Neural cell (in vitro differentiated cells): ENCODE measurements around the gene CRYGC. TPM values are rescaled to one million over a fixed set of nuclear protein-coding genes. Genes with fewer than 3 reads are reported as not detected.
A peak's percentile ranks its signal among the peaks of the same experiment; 100 is the strongest.

Source experiments
- H2AFZ ChIP-seq: fragments of 200-600, 300-800 bp; sonication (generic), shearing (Covaris generic); 2 replicates; pipeline ENCODE4 v1.6.0; 2014; ENCODE audit warnings: low read depth, mild to moderate bottlenecking, antibody characterized with exemption, low read length, moderate library complexity
- H3F3A ChIP-seq: fragments of 200-600 bp; shearing (Covaris generic); 2 replicates; pipeline ENCODE4 v1.6.1; 2016; ENCODE audit warnings: mild to moderate bottlenecking, moderate library complexity, mixed read lengths, antibody characterized with exemption, low read length; ENCODE audit not compliant: insufficient read depth, poor library complexity, severe bottlenecking
- H3K27ac ChIP-seq: fragments of 200-600, 300-800 bp; sonication (generic), shearing (Covaris generic); 2 replicates; pipeline ENCODE4 v1.5.1; 2014; ENCODE audit warnings: mild to moderate bottlenecking, low read length, moderate library complexity
- H3K27me3 ChIP-seq: fragments of 300-800, 200-600 bp; sonication (generic), shearing (Covaris generic); 2 replicates; pipeline ENCODE4 v1.6.0; 2014; ENCODE audit warnings: mild to moderate bottlenecking, low read depth, low read length, moderate library complexity; ENCODE audit not compliant: insufficient read depth
- H3K36me3 ChIP-seq: fragments of 300-800, 200-600 bp; sonication (generic), shearing (Covaris generic); 2 replicates; pipeline ENCODE4 v1.5.1; 2014; ENCODE audit warnings: mild to moderate bottlenecking, antibody characterized with exemption, low read length, moderate library complexity; ENCODE audit not compliant: insufficient read depth
- H3K4me2 ChIP-seq: fragments of 300-800, 200-600 bp; sonication (generic), shearing (Covaris generic); 2 replicates; pipeline ENCODE4 v1.6.0; 2014; ENCODE audit warnings: mild to moderate bottlenecking, low read length
- H3K4me3 ChIP-seq: fragments of 300-800, 200-600 bp; sonication (generic), shearing (Covaris generic); 2 replicates; pipeline ENCODE4 v1.5.1; 2014; ENCODE audit warnings: mild to moderate bottlenecking, low read length, moderate library complexity
- H3K79me2 ChIP-seq: fragments of 200-600 bp; shearing (Covaris generic); replicated peaks from 2 replicates; pipeline ENCODE4 v1.6.0; 2014; ENCODE audit warnings: mild to moderate bottlenecking, low read length, moderate library complexity; ENCODE audit not compliant: insufficient read depth
- H3K9ac ChIP-seq: fragments of 300-800, 200-600 bp; sonication (generic), shearing (Covaris generic); 2 replicates; pipeline ENCODE4 v1.6.1; 2016; ENCODE audit warnings: mild to moderate bottlenecking, low read length, mixed read lengths
- H3K9me2 ChIP-seq: fragments of 200-600 bp; shearing (Covaris generic); 2 replicates; pipeline ENCODE4 v1.6.1; 2016; ENCODE audit warnings: mild to moderate bottlenecking, low read length, mixed read lengths; ENCODE audit not compliant: insufficient read depth
- H3K9me3 ChIP-seq: fragments of 200-600, 300-800 bp; sonication (generic), shearing (Covaris generic); 2 replicates; pipeline ENCODE4 v1.6.1; 2016; ENCODE audit warnings: mild to moderate bottlenecking, mixed run types, low read length, moderate library complexity, mixed read lengths
- H4K20me1 ChIP-seq: fragments of 200-600 bp; shearing (Covaris generic); 2 replicates; pipeline ENCODE4 v1.6.1; 2016; ENCODE audit warnings: mild to moderate bottlenecking, mixed run types; ENCODE audit not compliant: insufficient read depth
- EP300 ChIP-seq: fragments of 450-650 bp; conservative IDR thresholded peaks from 2 replicates; pipeline ENCODE4 v1.6.1; 2014; ENCODE audit warnings: antibody characterized with exemption, mild to moderate bottlenecking, moderate library complexity; ENCODE audit not compliant: poor library complexity, severe bottlenecking
- EZH2 ChIP-seq: fragments of 200-600, 300-800 bp; shearing (Covaris generic), sonication (generic); IDR thresholded peaks from 2 replicates; pipeline ENCODE4 v1.6.1; 2014; ENCODE audit warnings: antibody characterized with exemption, low read length, borderline replicate concordance, mild to moderate bottlenecking; ENCODE audit not compliant: insufficient read depth, poor library complexity, severe bottlenecking
- MXI1 ChIP-seq: fragments of 450-650 bp; conservative IDR thresholded peaks from 2 replicates; pipeline ENCODE4 v1.6.1; 2014; ENCODE audit warnings: antibody characterized with exemption, mild to moderate bottlenecking; ENCODE audit not compliant: poor library complexity, severe bottlenecking
- POLR2AphosphoS5 ChIP-seq: IDR thresholded peaks from 2 replicates; pipeline ENCODE4 v1.6.1; 2012
- RAD21 ChIP-seq: fragments of 450-650 bp; conservative IDR thresholded peaks from 2 replicates; pipeline ENCODE4 v1.6.1; 2014; ENCODE audit warnings: antibody characterized with exemption, mild to moderate bottlenecking, moderate library complexity
- SMC3 ChIP-seq: fragments of 450-650 bp; conservative IDR thresholded peaks from 2 replicates; pipeline ENCODE4 v1.6.1; 2014; ENCODE audit warnings: antibody characterized with exemption, mild to moderate bottlenecking, moderate library complexity; ENCODE audit not compliant: poor library complexity
- TAF1 ChIP-seq: IDR thresholded peaks from 2 replicates; pipeline ENCODE4 v1.6.1; 2012; ENCODE audit warnings: low read depth
- polyA plus RNA-seq: library from polyadenylated mRNA; depleted of rRNA; stranded (reverse); fragments of >200 nt; gene quantifications from 2 replicates; pipeline ENCODE4 v1.2.3, GENCODE V29; 2014
- TF ChIP-seq, protein P1 (sequence below): fragments of 450-650 bp; IDR thresholded peaks from 2 replicates; pipeline ENCODE4 v1.5.1; 2014; ENCODE audit warnings: antibody characterized with exemption, mild to moderate bottlenecking, moderate library complexity; ENCODE audit not compliant: poor library complexity, severe bottlenecking
- TF ChIP-seq, protein P2 (sequence below): IDR thresholded peaks from 2 replicates; pipeline ENCODE4 v1.6.1; 2012; ENCODE audit warnings: borderline replicate concordance

Gene CRYGC
- polyA plus RNA-seq, 1 donor from 2014 or later, result not detected

DNA sequence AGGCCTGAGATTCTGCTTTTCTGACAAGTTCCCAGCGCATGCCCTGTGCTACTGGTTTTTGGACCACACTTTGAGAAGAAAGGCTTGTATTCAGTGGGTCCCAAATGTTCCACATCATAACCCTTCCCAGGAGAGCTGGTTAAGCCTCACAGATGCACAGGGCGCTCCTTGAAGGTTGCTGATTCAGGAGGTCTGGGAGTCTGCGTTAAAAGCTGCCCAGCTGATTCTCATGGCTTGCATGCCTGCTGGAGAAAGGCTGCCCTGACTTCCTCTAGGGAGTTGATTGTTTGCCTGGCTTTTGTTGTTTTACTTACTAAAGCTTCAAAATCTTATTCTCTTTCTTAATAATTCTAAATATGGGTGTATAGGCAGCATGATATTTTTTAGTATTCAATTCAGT, 26.0 kb downstream of the CRYGC start:
- Histone ChIP-seq H3K9me3 (no peaks in the 10 kb centered on the region), H3K79me2 (no peaks in the 10 kb centered on the region), H3K4me3 (no peak overlapping the region), H3K27me3 (no peaks in the 10 kb centered on the region), H3F3A (no peaks in the 10 kb centered on the region), H3K36me3 (no peaks in the 10 kb centered on the region), H3K9me2 (no peaks in the 10 kb centered on the region), H3K9ac (no peak overlapping the region), H3K4me2 (no peak overlapping the region), H4K20me1 (no peaks in the 10 kb centered on the region), H3K27ac (no peak overlapping the region), H2AFZ (no peak overlapping the region)
- no peak for TF ChIP-seq RAD21
- no peak for TF ChIP-seq EZH2
- no peak for TF ChIP-seq SMC3
- TF ChIP-seq EP300, result no peak
- TF ChIP-seq TAF1, result no peak
- TF ChIP-seq, protein P1, sequence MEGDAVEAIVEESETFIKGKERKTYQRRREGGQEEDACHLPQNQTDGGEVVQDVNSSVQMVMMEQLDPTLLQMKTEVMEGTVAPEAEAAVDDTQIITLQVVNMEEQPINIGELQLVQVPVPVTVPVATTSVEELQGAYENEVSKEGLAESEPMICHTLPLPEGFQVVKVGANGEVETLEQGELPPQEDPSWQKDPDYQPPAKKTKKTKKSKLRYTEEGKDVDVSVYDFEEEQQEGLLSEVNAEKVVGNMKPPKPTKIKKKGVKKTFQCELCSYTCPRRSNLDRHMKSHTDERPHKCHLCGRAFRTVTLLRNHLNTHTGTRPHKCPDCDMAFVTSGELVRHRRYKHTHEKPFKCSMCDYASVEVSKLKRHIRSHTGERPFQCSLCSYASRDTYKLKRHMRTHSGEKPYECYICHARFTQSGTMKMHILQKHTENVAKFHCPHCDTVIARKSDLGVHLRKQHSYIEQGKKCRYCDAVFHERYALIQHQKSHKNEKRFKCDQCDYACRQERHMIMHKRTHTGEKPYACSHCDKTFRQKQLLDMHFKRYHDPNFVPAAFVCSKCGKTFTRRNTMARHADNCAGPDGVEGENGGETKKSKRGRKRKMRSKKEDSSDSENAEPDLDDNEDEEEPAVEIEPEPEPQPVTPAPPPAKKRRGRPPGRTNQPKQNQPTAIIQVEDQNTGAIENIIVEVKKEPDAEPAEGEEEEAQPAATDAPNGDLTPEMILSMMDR, result no peak
- TF ChIP-seq POLR2AphosphoS5, result no peak
- no peak for TF ChIP-seq MXI1
- TF ChIP-seq, protein P2, sequence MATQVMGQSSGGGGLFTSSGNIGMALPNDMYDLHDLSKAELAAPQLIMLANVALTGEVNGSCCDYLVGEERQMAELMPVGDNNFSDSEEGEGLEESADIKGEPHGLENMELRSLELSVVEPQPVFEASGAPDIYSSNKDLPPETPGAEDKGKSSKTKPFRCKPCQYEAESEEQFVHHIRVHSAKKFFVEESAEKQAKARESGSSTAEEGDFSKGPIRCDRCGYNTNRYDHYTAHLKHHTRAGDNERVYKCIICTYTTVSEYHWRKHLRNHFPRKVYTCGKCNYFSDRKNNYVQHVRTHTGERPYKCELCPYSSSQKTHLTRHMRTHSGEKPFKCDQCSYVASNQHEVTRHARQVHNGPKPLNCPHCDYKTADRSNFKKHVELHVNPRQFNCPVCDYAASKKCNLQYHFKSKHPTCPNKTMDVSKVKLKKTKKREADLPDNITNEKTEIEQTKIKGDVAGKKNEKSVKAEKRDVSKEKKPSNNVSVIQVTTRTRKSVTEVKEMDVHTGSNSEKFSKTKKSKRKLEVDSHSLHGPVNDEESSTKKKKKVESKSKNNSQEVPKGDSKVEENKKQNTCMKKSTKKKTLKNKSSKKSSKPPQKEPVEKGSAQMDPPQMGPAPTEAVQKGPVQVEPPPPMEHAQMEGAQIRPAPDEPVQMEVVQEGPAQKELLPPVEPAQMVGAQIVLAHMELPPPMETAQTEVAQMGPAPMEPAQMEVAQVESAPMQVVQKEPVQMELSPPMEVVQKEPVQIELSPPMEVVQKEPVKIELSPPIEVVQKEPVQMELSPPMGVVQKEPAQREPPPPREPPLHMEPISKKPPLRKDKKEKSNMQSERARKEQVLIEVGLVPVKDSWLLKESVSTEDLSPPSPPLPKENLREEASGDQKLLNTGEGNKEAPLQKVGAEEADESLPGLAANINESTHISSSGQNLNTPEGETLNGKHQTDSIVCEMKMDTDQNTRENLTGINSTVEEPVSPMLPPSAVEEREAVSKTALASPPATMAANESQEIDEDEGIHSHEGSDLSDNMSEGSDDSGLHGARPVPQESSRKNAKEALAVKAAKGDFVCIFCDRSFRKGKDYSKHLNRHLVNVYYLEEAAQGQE, result no peak

DNA sequence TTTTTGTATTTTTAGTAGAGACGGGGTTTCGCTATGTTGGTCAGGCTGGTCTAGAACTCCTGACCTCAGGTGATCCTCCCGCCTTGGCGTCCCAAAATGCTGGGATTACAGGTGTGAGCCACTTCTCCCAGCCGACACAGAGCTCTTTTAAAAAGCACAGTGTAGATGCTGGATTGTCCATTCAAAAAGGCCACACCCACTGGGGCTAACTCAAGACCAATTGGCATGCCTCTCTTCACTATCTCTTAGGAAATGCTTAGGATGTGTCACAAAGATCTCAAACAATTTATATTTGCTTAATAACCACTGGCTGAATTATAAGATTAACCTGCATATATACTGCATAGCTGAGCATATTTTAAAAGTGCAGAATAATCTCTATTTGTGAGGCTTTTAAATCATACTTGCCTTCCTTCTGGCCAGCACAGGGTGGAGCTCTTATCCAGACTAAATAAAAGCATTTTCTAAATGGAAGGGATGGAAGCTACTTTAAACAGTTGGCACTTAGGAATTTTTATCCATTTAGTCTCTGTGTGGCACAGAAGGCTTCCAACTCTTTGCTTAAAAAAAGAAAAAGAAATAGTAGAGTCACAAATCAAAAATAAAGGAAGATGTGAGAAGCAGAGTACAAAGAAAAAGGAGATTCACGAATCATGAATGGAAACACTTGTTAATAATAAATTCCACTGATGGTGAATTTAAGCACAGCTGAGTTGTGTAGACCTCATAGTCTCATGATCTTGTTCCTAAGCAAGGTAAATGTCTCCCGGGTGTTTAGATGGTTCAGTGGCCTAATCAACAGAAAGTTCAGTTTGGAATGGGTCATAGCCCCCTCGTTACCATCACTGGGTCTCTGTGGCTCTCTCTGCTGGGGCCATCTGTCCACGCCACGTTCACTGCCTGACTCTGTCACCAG, 27.7 kb downstream of the CRYGC start:
- Histone ChIP-seq H4K20me1 (no peaks in the 10 kb centered on the region), H3F3A (no peaks in the 10 kb centered on the region), H3K4me2 (no peak overlapping the region), H3K27ac (no peak overlapping the region), H3K79me2 (no peaks in the 10 kb centered on the region), H3K4me3 (no peak overlapping the region), H2AFZ (no peak overlapping the region), H3K9me3 (no peaks in the 10 kb centered on the region), H3K9ac (no peak overlapping the region), H3K9me2 (no peaks in the 10 kb centered on the region), H3K27me3 (no peaks in the 10 kb centered on the region), H3K36me3 (no peaks in the 10 kb centered on the region)
- TF ChIP-seq RAD21 (peak; percentile 75), EP300 (no peak), MXI1 (no peak), SMC3 (peak; percentile 75)
- TF ChIP-seq, protein P1, result peak; percentile 68
- TF ChIP-seq, protein P2, result no peak
